NB4 (cell line): ENCODE measurements around the gene VWA2.

Experiments used
- CTCF ChIP-seq: IDR thresholded peaks from one replicate; pipeline ENCODE4 v1.5.1; 2012; ENCODE audit warnings: low read depth, low read length
- MYC ChIP-seq: IDR thresholded peaks from 2 replicates; pipeline ENCODE4 v1.6.1; 2011; ENCODE audit warnings: low read depth, low read length
- POLR2A ChIP-seq: IDR thresholded peaks from 2 replicates; pipeline ENCODE4 v1.6.1; 2011; ENCODE audit warnings: mild to moderate bottlenecking; ENCODE audit not compliant: insufficient read length; ENCODE audit errors: extremely low read depth
- TF ChIP-seq, protein P1 (sequence below): IDR thresholded peaks from 2 replicates; pipeline ENCODE4 v1.6.1; 2011; ENCODE audit warnings: low read depth, low read length

DNA sequence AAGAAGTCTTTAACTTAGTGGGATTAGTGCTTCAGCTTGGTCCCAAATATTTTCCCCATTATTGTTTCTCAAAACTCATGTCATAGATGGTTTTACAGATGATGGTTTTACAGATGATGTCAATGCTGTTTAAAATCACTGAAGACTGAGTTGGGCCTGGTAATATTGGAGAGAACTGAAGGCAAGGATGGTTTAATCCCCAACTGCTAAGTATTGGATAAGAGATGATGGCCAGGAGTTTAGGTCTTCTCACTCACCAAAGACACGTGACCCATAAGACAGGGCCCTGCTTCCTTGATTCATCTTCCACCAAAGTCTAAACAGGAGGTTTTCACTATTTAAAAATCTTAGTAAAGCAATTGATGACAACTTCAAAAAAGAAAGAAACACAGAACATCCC is 56.3 kb downstream of the VWA2 start:
- TF ChIP-seq, protein P1, sequence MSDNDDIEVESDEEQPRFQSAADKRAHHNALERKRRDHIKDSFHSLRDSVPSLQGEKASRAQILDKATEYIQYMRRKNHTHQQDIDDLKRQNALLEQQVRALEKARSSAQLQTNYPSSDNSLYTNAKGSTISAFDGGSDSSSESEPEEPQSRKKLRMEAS, result no peak
- no peak for TF ChIP-seq CTCF
- TF ChIP-seq POLR2A, result no peak
- TF ChIP-seq MYC, result no peak
